Neural progenitor cell (in vitro differentiated cells): ENCODE data around the gene CYP39A1.

Experiments
- CTCF ChIP-seq: fragments of 200-600 bp; sonication (generic); IDR thresholded peaks from 2 replicates; pipeline ENCODE4 v1.5.1; 2017; ENCODE audit warnings: antibody characterized with exemption, mild to moderate bottlenecking
- EZH2 ChIP-seq: fragments of 200-600 bp; sonication (generic); IDR thresholded peaks from 2 replicates; pipeline ENCODE4 v1.6.1; 2017; ENCODE audit warnings: antibody characterized with exemption, mild to moderate bottlenecking, moderate library complexity
- EZH2phosphoT487 ChIP-seq: fragments of 200-600 bp; sonication (generic); IDR thresholded peaks from 2 replicates; pipeline ENCODE4 v1.6.1; 2017; ENCODE audit warnings: antibody characterized with exemption

GRCh38 chr6:46689657-46690056, 37.0 kb upstream of the CYP39A1 start:
- TF ChIP-seq CTCF (no peak), EZH2 (no peak), EZH2phosphoT487 (no peak)
